ENCODE results near the gene NRGN.

The NRGN gene

DNA sequence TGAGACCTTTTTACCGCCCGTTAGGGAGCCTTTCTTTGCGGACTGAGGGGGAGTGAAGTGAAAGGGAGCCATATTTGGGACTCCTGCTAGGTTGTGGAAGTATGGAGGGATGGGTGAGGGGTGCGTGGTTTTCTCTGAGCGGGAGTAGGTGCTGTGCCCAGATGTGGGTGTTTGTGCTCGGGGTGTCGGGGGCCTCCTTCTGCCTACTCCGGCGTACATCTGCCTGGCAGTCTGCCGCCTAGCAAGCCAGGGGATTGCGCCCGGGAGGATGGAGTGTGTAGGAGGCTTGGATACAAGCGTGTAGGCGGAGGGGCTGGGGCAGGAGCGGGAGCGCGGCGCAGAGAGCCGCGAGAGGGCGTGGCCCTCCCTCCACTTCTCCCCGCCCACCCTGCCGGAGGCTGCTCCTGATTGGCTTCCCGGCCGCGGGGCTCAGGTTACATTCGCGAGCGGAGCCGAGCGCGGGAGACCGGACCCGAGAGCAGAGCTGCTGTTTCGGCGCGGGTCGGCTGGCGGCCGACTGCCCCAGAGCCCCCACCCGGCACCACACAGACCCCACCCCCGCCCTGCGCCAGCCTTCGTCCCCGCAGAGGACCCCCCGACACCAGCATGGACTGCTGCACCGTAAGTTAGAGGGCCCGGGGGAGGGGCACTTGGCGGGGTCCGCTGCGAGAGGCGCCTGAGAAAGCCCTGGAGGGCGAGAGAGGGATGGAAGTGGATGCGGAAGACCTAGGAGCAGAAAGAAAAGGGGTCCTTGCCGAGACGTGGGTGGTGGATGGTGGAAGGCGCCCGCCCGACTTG is at the start of gene NRGN:
NRGN (plus strand) TSS at position 464 of the 798 bp plus-strand sequence; CDS start at position 607, 143 bp downstream.
- peak; percentile 90 for DNase-seq

DNA sequence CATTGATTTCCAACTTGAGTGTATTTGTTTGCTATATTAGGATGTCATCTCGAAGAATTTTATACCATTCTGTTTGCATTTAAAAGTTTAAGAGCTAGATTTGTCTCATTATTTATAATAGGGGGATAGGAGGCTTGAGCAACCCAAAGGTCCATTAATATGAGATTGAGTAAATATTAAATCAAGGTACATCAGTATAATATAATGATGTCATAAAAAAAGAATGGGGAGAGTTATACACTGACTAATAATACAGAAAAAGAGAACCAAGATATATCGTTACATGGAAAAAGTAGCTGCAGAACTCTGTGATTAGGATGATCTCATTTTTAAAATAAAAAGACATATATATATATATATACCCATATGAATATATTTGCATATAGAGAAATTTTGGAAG is 46.6 kb upstream of the NRGN start:
- no peak for DNase-seq

GRCh38 chr11:124699547-124699946 is 40.2 kb upstream of the NRGN start:
- no peak for DNase-seq

DNA sequence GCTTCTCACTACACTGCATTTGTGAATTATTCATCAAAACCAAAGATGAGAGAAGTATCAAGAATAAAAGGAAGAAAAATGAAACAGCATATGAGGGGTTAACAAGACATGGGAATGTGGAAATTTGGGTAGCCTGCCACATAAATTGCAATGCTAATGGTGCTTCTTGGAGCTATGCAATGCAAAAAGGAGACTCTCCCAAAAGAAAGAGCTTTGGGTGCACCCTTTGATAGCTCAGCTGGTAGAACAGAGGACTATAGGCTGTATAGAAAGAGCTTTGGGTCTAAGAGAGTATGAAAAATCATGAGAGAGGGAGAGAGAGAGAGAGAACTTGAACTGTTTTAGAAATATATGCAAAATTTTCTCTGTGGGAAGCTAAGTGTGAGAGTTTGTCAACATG is 39.7 kb upstream of the NRGN start:
- DNase-seq, result no peak

DNA sequence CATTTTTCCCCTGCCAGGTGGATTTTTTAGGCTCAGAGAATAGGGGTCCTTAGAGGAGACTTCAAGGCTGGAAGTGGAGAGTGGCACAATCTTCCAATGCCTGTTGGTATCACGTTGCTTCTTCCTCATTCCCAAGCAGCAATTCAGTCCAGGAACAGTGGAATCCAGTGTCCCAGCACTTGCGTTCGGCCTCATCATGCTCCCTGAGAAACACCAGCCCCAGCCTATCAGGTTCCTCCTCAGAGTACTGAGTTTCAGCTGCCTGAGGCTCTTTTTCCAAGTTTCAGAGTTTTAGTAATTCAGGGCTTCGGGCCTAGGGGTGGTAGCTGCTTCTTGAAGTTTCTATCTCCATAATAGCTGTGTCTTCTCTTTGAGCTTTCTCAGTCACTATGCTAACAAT is 31.9 kb upstream of the NRGN start:
- DNase-seq, result no peak

DNA sequence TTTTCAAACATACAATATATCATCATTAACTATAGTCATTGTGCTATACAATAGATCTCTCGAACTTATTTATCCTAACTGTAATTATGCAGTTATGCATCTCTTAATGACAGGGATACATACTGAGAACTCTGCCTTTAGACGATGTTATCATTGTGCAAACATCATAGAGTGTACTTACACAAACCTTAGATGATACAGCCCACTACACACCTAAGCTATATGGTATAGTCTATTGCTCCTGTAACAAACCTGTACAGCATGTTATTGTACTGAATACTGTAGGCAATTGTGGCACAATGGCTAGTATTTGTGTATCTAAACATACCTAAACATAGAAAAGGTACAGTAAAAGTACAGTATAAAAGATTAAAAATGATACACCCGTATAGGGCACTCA is 27.4 kb upstream of the NRGN start:
- DNase-seq, result no peak

GRCh38 chr11:124716591-124716990 is 23.2 kb upstream of the NRGN start:
- no peak for DNase-seq

GRCh38 chr11:124717421-124717785 is 22.3 kb upstream of the NRGN start:
- no peak for DNase-seq

GRCh38 chr11:124717786-124718651 is 21.7 kb upstream of the NRGN start:
- peak; percentile 7 for DNase-seq

DNA sequence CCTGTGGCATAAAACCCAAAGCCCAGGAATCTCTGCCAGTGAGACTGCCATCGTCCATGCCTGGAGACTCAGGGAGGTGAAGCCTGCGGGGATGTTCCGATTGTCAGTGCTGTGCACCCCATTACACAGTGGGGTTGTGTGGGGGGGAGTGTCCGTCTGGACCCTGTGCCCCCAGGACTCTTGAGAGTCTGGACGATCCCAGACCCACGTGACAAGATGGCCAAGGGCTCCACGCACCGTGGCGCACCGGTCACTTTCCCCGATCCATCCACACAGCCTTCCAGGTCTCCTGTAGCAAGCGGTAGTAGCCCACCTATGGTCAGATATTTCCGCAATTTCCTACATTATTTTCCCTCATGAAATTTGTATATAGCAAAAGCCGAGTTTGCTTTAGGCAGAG is 20.9 kb upstream of the NRGN start:
- DNase-seq, result no peak

GRCh38 chr11:124719534-124719933 is 20.2 kb upstream of the NRGN start:
- DNase-seq, result no peak

DNA sequence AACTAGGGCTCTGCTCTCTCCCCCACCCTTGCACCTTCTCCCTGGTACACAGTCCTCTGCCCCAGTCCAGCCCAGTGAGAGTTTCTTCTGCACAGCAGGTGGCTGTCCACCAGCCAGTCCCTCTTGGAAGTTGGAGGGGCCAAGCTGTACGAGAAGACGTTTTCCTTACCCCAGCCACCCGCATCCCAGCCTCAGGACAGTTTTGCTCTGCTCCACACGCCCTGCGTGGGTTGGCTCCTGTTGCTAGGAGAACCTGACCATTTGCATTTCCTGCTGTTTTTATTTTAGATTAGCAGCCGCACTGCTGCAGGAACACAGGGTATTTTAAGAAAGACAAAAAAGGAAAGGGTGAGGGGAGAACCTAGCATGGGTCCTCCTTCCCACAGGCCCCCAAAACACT is 17.6 kb upstream of the NRGN start:
- DNase-seq, result no peak

GRCh38 chr11:124724979-124725718 is 14.6 kb upstream of the NRGN start:
- DNase-seq, result no peak

GRCh38 chr11:124725719-124726105 is 14.0 kb upstream of the NRGN start:
- DNase-seq, result no peak

GRCh38 chr11:124727474-124727873 is 12.3 kb upstream of the NRGN start:
- no peak for DNase-seq

DNA sequence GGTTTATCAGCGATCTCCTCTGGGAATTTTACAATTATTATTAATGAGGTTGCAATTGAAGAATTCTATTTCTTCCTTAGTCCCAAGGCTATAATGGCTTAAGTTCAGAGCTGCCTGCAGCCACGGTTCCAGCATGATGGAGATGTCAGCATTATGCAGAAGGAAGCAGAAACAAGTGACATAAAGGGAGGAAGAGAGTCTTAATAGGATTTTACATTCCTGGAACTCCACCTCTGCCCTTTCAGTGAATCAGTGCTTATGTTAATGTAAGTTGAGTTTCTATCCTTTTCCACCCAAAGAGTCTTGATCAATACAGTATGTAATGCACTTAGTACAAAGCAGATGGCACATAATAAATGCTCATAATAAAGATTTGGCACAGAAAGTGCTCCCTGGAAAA is 11.6 kb upstream of the NRGN start:
- DNase-seq, result no peak

DNA sequence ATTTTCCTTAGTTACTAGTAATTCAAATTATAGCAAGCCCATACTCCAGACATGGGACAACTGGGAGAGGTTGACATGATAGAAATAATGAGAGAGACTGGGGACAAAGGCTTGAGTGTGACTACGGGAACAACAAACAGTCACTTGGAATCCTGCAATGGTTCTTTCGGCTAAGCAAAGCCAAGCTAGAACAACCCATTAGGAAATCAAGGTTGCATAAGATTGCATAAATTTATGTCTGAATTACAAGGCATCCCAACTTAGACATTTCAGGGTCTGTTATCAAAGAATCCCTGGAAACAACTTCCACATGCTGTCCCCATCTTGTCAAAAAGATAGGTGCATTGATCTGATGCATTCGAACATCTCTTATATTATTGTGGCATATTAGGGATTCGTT is 10.2 kb upstream of the NRGN start:
- no peak for DNase-seq

- DNase-seq, result no peak
Measured at GRCh38 chr11:124732230-124732629, 7.5 kb upstream of the NRGN start.

DNA sequence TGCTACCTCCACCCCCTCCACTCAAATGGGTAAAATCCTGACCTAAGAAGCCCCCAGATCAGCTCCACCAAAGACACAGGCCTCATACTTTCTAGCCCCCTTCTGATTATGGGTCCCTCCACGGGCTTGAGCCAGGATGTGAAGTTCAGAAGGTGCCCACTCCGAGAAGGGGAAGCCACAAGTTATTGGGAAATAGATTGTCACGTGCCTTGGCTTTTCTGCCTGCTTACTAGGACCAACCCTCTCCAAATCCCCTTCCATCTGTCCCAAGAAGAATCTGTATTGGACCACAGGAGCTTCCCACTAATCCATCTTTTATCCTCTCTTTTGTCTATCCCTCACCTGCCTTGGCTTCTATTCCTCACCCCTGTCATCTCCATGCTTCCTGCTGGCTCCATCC is 3.0 kb upstream of the NRGN start:
- no peak for DNase-seq

DNA sequence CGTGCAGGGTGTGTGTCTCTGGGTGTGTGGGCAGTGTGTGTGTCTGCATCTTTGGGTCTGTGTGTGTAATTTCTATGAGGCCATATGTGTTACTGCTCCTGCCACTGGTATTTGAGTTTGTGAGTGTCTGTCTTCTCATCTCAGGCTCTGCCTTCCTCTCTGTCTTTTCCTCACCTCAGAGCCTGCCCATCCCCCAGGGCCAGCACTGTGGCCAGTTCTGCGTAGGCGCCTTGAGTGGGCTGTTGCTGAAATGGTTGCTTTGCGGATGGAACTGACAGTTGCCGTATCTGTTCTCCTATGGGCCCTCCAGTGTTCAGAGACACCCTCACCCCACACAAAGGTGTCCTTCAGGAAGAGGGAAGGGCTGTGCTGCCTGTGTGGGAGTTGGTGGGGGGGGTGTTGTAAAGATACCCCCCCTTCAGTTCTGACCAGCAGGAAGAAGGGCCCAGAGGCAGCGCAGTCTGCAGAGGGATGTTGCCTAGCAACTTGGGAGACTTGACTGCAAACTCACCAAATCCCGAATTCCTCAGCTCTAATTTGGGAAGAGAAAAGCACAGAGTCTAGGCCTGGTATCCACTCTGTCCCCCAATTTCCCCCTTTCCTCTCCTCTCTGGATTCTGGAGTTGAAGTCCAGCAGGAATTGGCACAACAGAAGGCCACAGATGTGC is 2.0 kb upstream of the NRGN start:
- no peak for DNase-seq

- DNase-seq, result no peak
Measured at GRCh38 chr11:124738713-124739478, 846 bp upstream of the NRGN start.

GRCh38 chr11:124740277-124740882 is 638 bp downstream of the NRGN start:
- peak; percentile 51 for DNase-seq
